ENCODE measurements around the gene ZC3H8. TPM values are rescaled to one million over a fixed set of nuclear protein-coding genes. Genes with fewer than 3 reads are reported as not detected.

The ZC3H8 gene
- total RNA-seq, 1 experiment from 2014 or later: 30.5 TPM

GRCh38 chr2:112272669-112273068, 17.8 kb upstream of the ZC3H8 start:
- BruUV-seq (replicated peaks): no TSS peak

GRCh38 chr2:112268547-112268946, 13.7 kb upstream of the ZC3H8 start:
- CTCF ChIA-PET: interaction anchor here (0.7 to 1.4 kb wide), 2 partner anchors 9 to 82 kb away, joined by 3 to 6 read pairs; no protein-coding TSS in a partner anchor
- POLR2A ChIA-PET: interaction anchor here (0.8 to 1.4 kb wide), 3 partner anchors 9 to 315 kb away, joined by 3 to 7 read pairs (median 3); no protein-coding TSS in a partner anchor
- Mint-ChIP-seq H3K36me3 (ENCODE audit: insufficient read depth, unreplicated experiment) (no peaks in the 10 kb centered on the region), H3K9me3 (ENCODE audit: unreplicated experiment) (peaks cover 9% of the 10 kb centered on the region), H3K27me3 (ENCODE audit: insufficient read depth, unreplicated experiment) (no peaks in the 10 kb centered on the region), H3K4me1 (ENCODE audit: insufficient read depth, unreplicated experiment) (no peaks in the 10 kb centered on the region), H3K27ac (ENCODE audit: low read depth, unreplicated experiment) (no peak overlapping the region), H3K4me3 (ENCODE audit: unreplicated experiment) (no peak overlapping the region)
- BruUV-seq (replicated peaks): no TSS peak
- TF ChIP-seq CTCF (IDR thresholded peaks at IDR 0.05; ENCODE audit: unreplicated experiment): no peak
- intact Hi-C loops (cut with micrococcal nuclease): no loop called here
- DNase-seq (ENCODE audit: unreplicated experiment): no peak

More at GRCh38 chr2:112272669-112273068, 17.8 kb upstream of the ZC3H8 start:
- no peak for TF ChIP-seq CTCF (IDR thresholded peaks at IDR 0.05; ENCODE audit: unreplicated experiment)
- H3K9me3 Mint-ChIP-seq (ENCODE audit: unreplicated experiment): peaks cover 9% of the 10 kb centered on the region
- H3K27ac Mint-ChIP-seq (ENCODE audit: low read depth, unreplicated experiment): no peak overlapping the region
- H3K27me3 Mint-ChIP-seq (ENCODE audit: insufficient read depth, unreplicated experiment): no peaks in the 10 kb centered on the region
- no peak for DNase-seq (ENCODE audit: unreplicated experiment)
- ChIA-PET POLR2A (interaction anchor here (1.5 kb wide), 1 partner anchor 13 kb away, joined by 4 read pairs; no protein-coding TSS in a partner anchor), CTCF (interaction anchor here (0.8 kb wide), 1 partner anchor 13 kb away, joined by 3 read pairs; no protein-coding TSS in a partner anchor)
- no peak overlapping the region for H3K4me3 Mint-ChIP-seq (ENCODE audit: unreplicated experiment)
- intact Hi-C loops (cut with micrococcal nuclease): no loop called here
- peaks cover 9% of the 10 kb centered on the region for H3K36me3 Mint-ChIP-seq (ENCODE audit: insufficient read depth, unreplicated experiment)
- no peaks in the 10 kb centered on the region for H3K4me1 Mint-ChIP-seq (ENCODE audit: insufficient read depth, unreplicated experiment)

GRCh38 chr2:112262876-112263275, 8.0 kb upstream of the ZC3H8 start:
- ChIA-PET CTCF (interaction anchor here (0.6 to 0.7 kb wide), 2 partner anchors 14 to 79 kb away, joined by 3 read pairs; no protein-coding TSS in a partner anchor), POLR2A (no interaction called here)
- intact Hi-C loops (cut with micrococcal nuclease): no loop called here
- Mint-ChIP-seq H3K4me3 (ENCODE audit: unreplicated experiment) (no peak overlapping the region), H3K36me3 (ENCODE audit: insufficient read depth, unreplicated experiment) (no peaks in the 10 kb centered on the region), H3K4me1 (ENCODE audit: insufficient read depth, unreplicated experiment) (peaks cover 6% of the 10 kb centered on the region), H3K9me3 (ENCODE audit: unreplicated experiment) (no peaks in the 10 kb centered on the region), H3K27ac (ENCODE audit: low read depth, unreplicated experiment) (no peak overlapping the region), H3K27me3 (ENCODE audit: insufficient read depth, unreplicated experiment) (no peaks in the 10 kb centered on the region)
- no peak for DNase-seq (ENCODE audit: unreplicated experiment)
- no TSS peak for BruUV-seq (replicated peaks)
- no peak for TF ChIP-seq CTCF (IDR thresholded peaks at IDR 0.05; ENCODE audit: unreplicated experiment)

- POLR2A ChIA-PET: interaction anchor here (0.9 to 2.7 kb wide), 4 partner anchors 9 to 16 kb away, joined by 4 to 18 read pairs (median 6); no protein-coding TSS in a partner anchor
- no TSS peak for BruUV-seq (replicated peaks)
- H3K36me3 Mint-ChIP-seq (ENCODE audit: insufficient read depth, unreplicated experiment): no peaks in the 10 kb centered on the region
- no peak for DNase-seq (ENCODE audit: unreplicated experiment)
- H3K27me3 Mint-ChIP-seq (ENCODE audit: insufficient read depth, unreplicated experiment): no peaks in the 10 kb centered on the region
- CTCF ChIA-PET: interaction anchor here (0.5 to 2.9 kb wide), 7 partner anchors 9 to 434 kb away, joined by 3 to 15 read pairs (median 4); no protein-coding TSS in a partner anchor
- intact Hi-C loops (cut with micrococcal nuclease): no loop called here
- TF ChIP-seq CTCF (IDR thresholded peaks at IDR 0.05; ENCODE audit: unreplicated experiment): no peak
- no peak overlapping the region for H3K27ac Mint-ChIP-seq (ENCODE audit: low read depth, unreplicated experiment)
- H3K4me3 Mint-ChIP-seq (ENCODE audit: unreplicated experiment): no peak overlapping the region
- peaks cover 6% of the 10 kb centered on the region for H3K4me1 Mint-ChIP-seq (ENCODE audit: insufficient read depth, unreplicated experiment)
- no peaks in the 10 kb centered on the region for H3K9me3 Mint-ChIP-seq (ENCODE audit: unreplicated experiment)
These were observed 5.4 kb upstream of the ZC3H8 start for GRCh38 chr2:112260295-112260625.

All from MCF 10A (cell line).